GM18505 (cell line): Measurements from ENCODE around the gene GRID2.

Experiments
- ATAC-seq: cut with Tn5 transposase; IDR thresholded peaks from one replicate; pipeline ENCODE4 v1.9.1; 2021; ENCODE audit not compliant: unreplicated experiment
- POLR2A ChIP-seq: IDR thresholded peaks from 4 replicates; pipeline ENCODE4 v1.6.1; 2011; ENCODE audit warnings: borderline replicate concordance; ENCODE audit not compliant: insufficient read depth, insufficient read length; ENCODE audit errors: extremely low read depth

GRID2 gene

GRCh38 chr4:93116624-93117023, 812.9 kb downstream of the GRID2 start:
- no peak for TF ChIP-seq POLR2A

DNA sequence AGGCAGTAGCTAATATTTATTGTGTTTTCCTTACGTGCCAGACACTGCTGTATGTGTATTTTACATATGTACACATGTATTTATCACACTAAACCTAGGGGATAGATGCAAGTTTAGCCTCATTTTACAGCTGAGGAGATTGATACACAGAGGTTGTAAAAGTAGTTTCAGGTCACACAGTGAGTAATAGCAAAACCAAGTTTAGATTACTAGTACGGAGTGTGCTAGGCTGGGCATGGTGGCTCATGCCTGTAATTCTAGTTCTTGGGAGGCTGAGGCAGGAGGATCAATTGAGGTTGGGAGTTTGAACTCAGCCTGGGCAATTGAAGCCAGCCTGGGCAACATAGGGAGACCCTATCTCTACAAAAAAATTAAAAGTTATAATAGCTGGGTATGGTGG, 823.7 kb downstream of the GRID2 start:
- no peak for ATAC-seq
- no peak for TF ChIP-seq POLR2A

More at GRCh38 chr4:93116624-93117023, 812.9 kb downstream of the GRID2 start:
- ATAC-seq, result no peak

GRCh38 chr4:93132631-93133030, 828.9 kb downstream of the GRID2 start:
- TF ChIP-seq POLR2A, result no peak
- no peak for ATAC-seq

- no peak for TF ChIP-seq POLR2A
- ATAC-seq, result no peak
Measured at GRCh38 chr4:93139118-93139517, 835.4 kb downstream of the GRID2 start.

DNA sequence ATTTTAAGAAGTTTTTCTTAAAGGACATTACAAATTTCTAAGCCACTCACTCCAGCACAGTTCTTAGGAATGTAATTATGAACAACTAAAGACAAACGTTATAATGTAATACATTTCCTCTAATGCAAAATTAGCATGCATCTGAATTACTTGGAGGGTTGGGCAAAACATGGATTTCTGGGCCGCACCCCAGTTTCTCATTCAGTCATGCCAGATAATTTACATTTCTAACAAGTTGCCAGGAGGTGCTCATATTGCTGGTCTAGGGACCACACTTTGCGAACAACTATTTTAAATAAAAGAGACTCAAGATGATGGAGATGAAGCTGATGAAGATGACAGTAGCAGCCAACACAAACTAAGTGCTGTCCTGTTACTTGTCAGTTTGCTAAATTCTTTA, 840.1 kb downstream of the GRID2 start:
- no peak for TF ChIP-seq POLR2A
- ATAC-seq, result no peak

GRCh38 chr4:93144644-93145043, 840.9 kb downstream of the GRID2 start:
- no peak for TF ChIP-seq POLR2A
- no peak for ATAC-seq

DNA sequence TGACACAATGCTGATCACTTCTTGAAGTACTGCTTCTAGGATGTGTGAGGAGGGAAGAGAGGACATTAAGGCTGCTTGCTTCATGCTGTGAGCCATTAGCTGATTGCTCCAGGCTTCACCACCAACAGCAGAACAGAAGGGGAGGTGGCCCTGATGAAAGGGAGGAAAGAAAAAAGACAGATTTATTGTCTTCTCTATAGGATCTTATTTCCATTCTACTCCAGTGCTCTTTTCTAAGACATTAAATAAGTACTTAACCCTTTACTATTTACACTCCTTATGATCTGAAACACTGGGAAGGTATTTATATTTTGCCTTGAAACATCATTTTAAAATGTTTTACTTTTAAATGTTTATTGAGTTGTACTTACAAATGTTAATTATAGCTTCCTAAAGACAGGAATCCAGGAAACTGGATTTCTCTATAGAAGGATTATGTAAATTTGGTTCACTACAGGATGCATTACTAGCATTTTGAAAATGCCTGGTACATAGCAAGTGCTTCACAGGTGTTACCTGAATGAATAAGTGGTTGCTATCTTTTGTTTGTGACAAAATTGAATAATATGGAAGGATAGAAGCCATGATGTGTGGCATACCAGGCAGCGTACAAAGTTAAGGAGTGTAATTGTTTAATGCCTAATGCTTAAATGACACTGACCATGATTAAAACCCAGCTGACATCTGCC, 843.9 kb downstream of the GRID2 start:
- no peak for TF ChIP-seq POLR2A
- ATAC-seq, result no peak

DNA sequence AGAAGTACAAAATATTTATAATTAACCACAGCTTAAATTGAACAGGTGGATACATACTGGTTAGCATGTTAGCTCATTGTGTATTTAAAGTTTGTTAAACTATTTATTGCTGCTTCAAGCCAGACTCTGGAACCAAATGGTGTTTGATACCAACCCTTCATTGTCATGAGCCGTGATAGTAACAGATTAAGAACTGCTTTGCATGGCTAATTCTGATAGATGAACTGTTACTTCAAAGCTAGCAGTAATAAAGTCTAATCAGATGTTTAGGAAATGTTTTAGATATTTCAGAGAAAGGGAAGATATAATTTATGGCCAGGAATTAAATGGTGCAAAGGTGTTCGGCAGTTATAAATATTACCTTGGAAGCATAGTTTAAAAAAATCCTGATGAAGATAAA, 848.7 kb downstream of the GRID2 start:
- no peak for TF ChIP-seq POLR2A
- no peak for ATAC-seq

DNA sequence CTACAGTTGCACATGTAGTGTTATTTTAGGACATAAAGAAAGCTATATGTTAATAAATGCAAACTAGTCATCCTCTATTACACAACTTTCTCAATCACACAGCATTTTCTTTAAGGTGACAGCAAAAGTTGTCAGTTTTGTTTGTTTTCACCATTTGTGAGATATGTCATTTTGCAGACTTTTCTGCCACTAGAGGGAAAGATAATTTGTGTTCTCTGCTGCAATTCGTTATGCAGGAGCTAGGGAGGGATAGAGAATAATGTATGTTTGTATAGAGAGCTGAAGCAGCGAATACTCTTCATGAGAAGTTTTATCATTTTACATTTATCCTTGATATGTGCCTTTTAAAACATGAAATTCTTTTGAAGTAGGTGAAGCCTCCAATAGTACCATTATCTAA, 854.2 kb downstream of the GRID2 start:
- TF ChIP-seq POLR2A, result no peak
- no peak for ATAC-seq

- no peak for TF ChIP-seq POLR2A
- no peak for ATAC-seq
Measured at GRCh38 chr4:93168053-93168452, 864.3 kb downstream of the GRID2 start.

DNA sequence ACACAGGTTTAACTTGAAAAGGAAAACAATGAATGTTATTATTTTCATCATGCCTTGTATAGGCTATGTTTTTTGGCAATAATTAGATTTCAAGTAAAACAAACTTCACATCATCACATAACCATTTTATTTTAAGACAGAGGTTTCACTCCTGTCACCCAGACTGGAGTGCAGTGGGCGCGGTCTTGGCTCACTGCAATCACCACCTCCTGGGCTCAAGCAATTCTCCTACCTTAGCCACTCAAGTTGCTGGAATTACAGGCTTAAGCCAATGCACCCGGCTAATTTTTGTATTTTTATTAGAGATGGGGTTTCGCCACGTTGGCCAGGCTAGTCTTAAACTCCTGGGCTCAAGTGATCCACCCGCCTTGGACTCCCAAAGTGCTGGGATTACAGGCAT, 866.2 kb downstream of the GRID2 start:
- no peak for ATAC-seq
- TF ChIP-seq POLR2A, result no peak

GRCh38 chr4:93174598-93174997, 870.8 kb downstream of the GRID2 start:
- no peak for ATAC-seq
- TF ChIP-seq POLR2A, result no peak

DNA sequence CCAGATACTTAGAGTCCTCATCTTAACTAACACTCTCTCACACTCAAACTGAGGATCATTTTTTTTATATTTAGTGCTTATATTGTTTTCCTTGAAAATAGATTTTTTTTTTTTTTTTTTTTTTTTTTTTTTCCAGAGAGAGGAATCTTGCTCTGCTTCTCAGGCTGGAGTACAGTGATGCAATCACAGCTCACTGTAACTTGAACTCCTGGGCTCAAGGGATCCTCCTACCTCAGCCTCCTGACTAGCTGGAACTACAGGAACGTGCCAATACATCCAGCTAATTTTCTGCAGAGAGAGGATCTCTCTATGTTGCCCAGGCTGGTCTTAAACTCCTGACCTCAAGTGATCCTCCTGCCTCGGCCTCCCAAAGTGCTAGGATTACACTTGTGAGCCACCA, 874.5 kb downstream of the GRID2 start:
- no peak for TF ChIP-seq POLR2A
- ATAC-seq, result no peak

DNA sequence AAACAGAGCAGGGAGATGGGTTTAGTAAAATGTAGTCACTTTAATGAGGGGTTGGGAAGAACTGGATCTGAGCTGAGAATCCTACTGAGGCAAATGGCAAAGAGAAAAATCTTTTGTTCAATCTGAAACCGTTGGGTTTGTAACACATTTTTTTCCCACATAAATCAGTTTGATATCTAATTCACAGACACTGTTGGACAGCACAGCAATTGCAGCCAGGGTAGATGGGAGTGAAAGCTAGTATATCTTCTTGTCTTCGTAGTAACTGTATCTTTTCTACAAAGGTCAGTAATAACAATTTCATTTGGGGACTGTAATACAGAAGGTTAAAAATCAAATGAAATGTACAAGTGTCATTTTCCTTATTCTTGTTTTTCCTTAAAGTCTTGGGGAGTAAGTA, 875.3 kb downstream of the GRID2 start:
- no peak for ATAC-seq
- no peak for TF ChIP-seq POLR2A

- no peak for ATAC-seq
Measured at GRCh38 chr4:93182722-93183121, 879.0 kb downstream of the GRID2 start.

More at GRCh38 chr4:93182722-93183121, 879.0 kb downstream of the GRID2 start:
- TF ChIP-seq POLR2A, result no peak
